ENCODE measurements around the gene ZNF511. TPM values are rescaled to one million over a fixed set of nuclear protein-coding genes. Genes with fewer than 3 reads are reported as not detected.

ZNF511 gene
- total and polyA plus RNA-seq, 4 donors, result 13.7 to 31.8 (median 24.2) TPM

GRCh38 chr10:133274751-133275683 lies 33.7 kb upstream of the ZNF511 start:
- Histone ChIP-seq H3K36me3 (ENCODE audit: control insufficient read depth in 4 of 4, insufficient read depth in 3 of 4, low read depth in 1 of 4, low read length in 3 of 4) (peaks cover 4 to 20% (median 7%) of the 10 kb centered on the region in 4 donors), H3K27ac (ENCODE audit: low read depth in 1 of 2, low read length in 2 of 2) (peak overlapping the region; percentile 23 to 50), H3K4me1 (ENCODE audit: control insufficient read depth in 4 of 4, insufficient read depth in 4 of 4, low read length in 3 of 4) (peaks cover 12 to 30% (median 25%) of the 10 kb centered on the region in 4 donors), H3K9ac (ENCODE audit: low read depth in 1 of 2, low read length in 2 of 2) (peak overlapping the region in 1 of 2 donors; percentile 53), H3K27me3 (ENCODE audit: control insufficient read depth in 4 of 4, insufficient read depth in 4 of 4, low read length in 3 of 4) (no peaks in the 10 kb centered on the region), H3K4me3 (ENCODE audit: low read depth in 1 of 3, low read length in 3 of 3) (no peak overlapping the region), H3K9me3 (ENCODE audit: control insufficient read depth in 4 of 4, low read length in 3 of 4) (no peaks in the 10 kb centered on the region)
- 63% methylated on average over 26 of the region's 26 CpGs for WGBS
- DNase-seq (ENCODE audit: low spot score), result no peak
- TF ChIP-seq, protein P1, sequence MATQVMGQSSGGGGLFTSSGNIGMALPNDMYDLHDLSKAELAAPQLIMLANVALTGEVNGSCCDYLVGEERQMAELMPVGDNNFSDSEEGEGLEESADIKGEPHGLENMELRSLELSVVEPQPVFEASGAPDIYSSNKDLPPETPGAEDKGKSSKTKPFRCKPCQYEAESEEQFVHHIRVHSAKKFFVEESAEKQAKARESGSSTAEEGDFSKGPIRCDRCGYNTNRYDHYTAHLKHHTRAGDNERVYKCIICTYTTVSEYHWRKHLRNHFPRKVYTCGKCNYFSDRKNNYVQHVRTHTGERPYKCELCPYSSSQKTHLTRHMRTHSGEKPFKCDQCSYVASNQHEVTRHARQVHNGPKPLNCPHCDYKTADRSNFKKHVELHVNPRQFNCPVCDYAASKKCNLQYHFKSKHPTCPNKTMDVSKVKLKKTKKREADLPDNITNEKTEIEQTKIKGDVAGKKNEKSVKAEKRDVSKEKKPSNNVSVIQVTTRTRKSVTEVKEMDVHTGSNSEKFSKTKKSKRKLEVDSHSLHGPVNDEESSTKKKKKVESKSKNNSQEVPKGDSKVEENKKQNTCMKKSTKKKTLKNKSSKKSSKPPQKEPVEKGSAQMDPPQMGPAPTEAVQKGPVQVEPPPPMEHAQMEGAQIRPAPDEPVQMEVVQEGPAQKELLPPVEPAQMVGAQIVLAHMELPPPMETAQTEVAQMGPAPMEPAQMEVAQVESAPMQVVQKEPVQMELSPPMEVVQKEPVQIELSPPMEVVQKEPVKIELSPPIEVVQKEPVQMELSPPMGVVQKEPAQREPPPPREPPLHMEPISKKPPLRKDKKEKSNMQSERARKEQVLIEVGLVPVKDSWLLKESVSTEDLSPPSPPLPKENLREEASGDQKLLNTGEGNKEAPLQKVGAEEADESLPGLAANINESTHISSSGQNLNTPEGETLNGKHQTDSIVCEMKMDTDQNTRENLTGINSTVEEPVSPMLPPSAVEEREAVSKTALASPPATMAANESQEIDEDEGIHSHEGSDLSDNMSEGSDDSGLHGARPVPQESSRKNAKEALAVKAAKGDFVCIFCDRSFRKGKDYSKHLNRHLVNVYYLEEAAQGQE (IDR thresholded peaks at IDR 0.05), result no peak
- TF ChIP-seq GABPA (IDR thresholded peaks at IDR 0.05 in 1 of 2, conservative IDR thresholded peaks at IDR 0.05 in 1 of 2), result no peak
- TF ChIP-seq RXRA (IDR thresholded peaks at IDR 0.05), result no peak
- TF ChIP-seq RAD21 (IDR thresholded peaks at IDR 0.05), result no peak
- no peak for TF ChIP-seq FOXA2 (IDR thresholded peaks at IDR 0.05)
- no peak for TF ChIP-seq SP1 (IDR thresholded peaks at IDR 0.05)

DNA sequence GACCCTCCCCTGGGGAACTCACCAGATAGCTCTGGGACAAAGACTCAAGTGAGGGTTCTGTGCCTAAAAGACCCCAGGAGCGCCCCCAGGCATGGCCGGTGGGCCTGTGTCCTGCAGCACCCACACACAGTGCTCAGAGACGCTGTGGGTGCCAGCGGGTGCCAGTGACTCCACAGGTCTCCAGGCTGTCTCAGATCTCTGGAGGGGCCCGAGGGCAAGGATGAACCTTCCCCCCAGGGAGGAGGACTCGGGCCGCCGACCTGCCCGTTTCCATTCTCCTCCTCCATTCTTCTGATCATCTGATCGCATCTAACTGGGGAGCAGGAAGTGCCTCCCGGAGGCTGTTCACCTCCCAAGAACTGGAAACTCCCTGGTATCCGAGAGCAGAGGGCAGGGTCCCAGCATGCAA lies 33.0 kb upstream of the ZNF511 start:
- Histone ChIP-seq H3K36me3 (ENCODE audit: control insufficient read depth in 4 of 4, insufficient read depth in 3 of 4, low read depth in 1 of 4, low read length in 3 of 4) (peaks cover 0 to 19% (median 6%) of the 10 kb centered on the region in 4 donors), H3K27me3 (ENCODE audit: control insufficient read depth in 4 of 4, insufficient read depth in 4 of 4, low read length in 3 of 4) (no peaks in the 10 kb centered on the region), H3K9me3 (ENCODE audit: control insufficient read depth in 4 of 4, low read length in 3 of 4) (no peaks in the 10 kb centered on the region), H3K27ac (ENCODE audit: low read depth in 1 of 2, low read length in 2 of 2) (peak overlapping the region; percentile 23 to 50), H3K4me1 (ENCODE audit: control insufficient read depth in 4 of 4, insufficient read depth in 4 of 4, low read length in 3 of 4) (peaks cover 12 to 36% (median 27%) of the 10 kb centered on the region in 4 donors), H3K9ac (ENCODE audit: low read depth in 1 of 2, low read length in 2 of 2) (peak overlapping the region in 1 of 2 donors; percentile 53), H3K4me3 (ENCODE audit: low read depth in 1 of 3, low read length in 3 of 3) (no peak overlapping the region)
- DNase-seq (ENCODE audit: low spot score), result no peak
- no peak for TF ChIP-seq FOXA2 (IDR thresholded peaks at IDR 0.05)
- no peak for TF ChIP-seq YY1 (IDR thresholded peaks at IDR 0.05)
- no peak for TF ChIP-seq SP1 (IDR thresholded peaks at IDR 0.05)
- no peak for TF ChIP-seq RXRA (IDR thresholded peaks at IDR 0.05)
- TF ChIP-seq, protein P1 (IDR thresholded peaks at IDR 0.05), result no peak
- TF ChIP-seq FOXA1 (IDR thresholded peaks at IDR 0.05), result no peak
- TF ChIP-seq ZBTB33 (IDR thresholded peaks at IDR 0.05), result no peak
- TF ChIP-seq, protein P2, sequence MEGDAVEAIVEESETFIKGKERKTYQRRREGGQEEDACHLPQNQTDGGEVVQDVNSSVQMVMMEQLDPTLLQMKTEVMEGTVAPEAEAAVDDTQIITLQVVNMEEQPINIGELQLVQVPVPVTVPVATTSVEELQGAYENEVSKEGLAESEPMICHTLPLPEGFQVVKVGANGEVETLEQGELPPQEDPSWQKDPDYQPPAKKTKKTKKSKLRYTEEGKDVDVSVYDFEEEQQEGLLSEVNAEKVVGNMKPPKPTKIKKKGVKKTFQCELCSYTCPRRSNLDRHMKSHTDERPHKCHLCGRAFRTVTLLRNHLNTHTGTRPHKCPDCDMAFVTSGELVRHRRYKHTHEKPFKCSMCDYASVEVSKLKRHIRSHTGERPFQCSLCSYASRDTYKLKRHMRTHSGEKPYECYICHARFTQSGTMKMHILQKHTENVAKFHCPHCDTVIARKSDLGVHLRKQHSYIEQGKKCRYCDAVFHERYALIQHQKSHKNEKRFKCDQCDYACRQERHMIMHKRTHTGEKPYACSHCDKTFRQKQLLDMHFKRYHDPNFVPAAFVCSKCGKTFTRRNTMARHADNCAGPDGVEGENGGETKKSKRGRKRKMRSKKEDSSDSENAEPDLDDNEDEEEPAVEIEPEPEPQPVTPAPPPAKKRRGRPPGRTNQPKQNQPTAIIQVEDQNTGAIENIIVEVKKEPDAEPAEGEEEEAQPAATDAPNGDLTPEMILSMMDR (IDR thresholded peaks at IDR 0.05; ENCODE audit: low read depth, low read length, missing input control), result no peak
- no peak for TF ChIP-seq NR2F2 (IDR thresholded peaks at IDR 0.05)
- TF ChIP-seq JUND (IDR thresholded peaks at IDR 0.05), result no peak
- TF ChIP-seq EGR1 (IDR thresholded peaks at IDR 0.05; ENCODE audit: low read depth in 2 of 2), result no peak
- TF ChIP-seq GABPA (IDR thresholded peaks at IDR 0.05 in 1 of 2, conservative IDR thresholded peaks at IDR 0.05 in 1 of 2), result no peak
- TF ChIP-seq ATF3 (IDR thresholded peaks at IDR 0.05), result no peak
- TF ChIP-seq TAF1 (conservative IDR thresholded peaks at IDR 0.05), result no peak
- 54% methylated on average over 12 of the region's 12 CpGs for WGBS
